Bronchial epithelial cell (primary cell): Measurements from ENCODE around the gene VDAC2. TPM values are rescaled to one million over a fixed set of nuclear protein-coding genes. Genes with fewer than 3 reads are reported as not detected.
"Not testable (repeated sequence)": the region's sequence is repeated elsewhere in the genome, so short reads cannot be mapped to it uniquely, and the experiment has no call there.

Experiments used
- DNase-seq: peaks from one replicate; pipeline ENCODE4 v3.0.0-alpha.2; 2010; ENCODE audit warnings: low read depth
- FAIRE-seq: peaks from 2 replicates; lab custom pipeline; 2011; peaks lifted over from hg19 to GRCh38; lab: Jason Lieb, UNC
- H3K27me3 ChIP-seq: 2 replicates; pipeline ENCODE4 v1.5.1; 2011; ENCODE audit warnings: low read length; ENCODE audit not compliant: control insufficient read depth, insufficient read depth
- H3K36me3 ChIP-seq: 2 replicates; pipeline ENCODE4 v1.5.1; 2011; ENCODE audit warnings: low read length; ENCODE audit not compliant: control insufficient read depth, insufficient read depth
- H3K4me3 ChIP-seq: 2 replicates; pipeline ENCODE4 v1.5.1; 2011; ENCODE audit warnings: mild to moderate bottlenecking, low read depth, low read length, control low read depth
- total RNA-seq: library from RNA; depleted of rRNA; stranded (reverse); fragments of >200 nt; gene quantifications from 2 replicates; pipeline ENCODE4 v1.2.1, GENCODE V29; 2014
- TF ChIP-seq, protein P1 (sequence below): IDR thresholded peaks from 2 replicates; pipeline ENCODE4 v1.5.1; 2011; ENCODE audit warnings: mild to moderate bottlenecking, moderate library complexity, low read length, control low read depth, inconsistent platforms; ENCODE audit not compliant: insufficient read depth, severe bottlenecking

Gene VDAC2
- total RNA-seq, 1 donor from 2014 or later = 270 TPM

DNA sequence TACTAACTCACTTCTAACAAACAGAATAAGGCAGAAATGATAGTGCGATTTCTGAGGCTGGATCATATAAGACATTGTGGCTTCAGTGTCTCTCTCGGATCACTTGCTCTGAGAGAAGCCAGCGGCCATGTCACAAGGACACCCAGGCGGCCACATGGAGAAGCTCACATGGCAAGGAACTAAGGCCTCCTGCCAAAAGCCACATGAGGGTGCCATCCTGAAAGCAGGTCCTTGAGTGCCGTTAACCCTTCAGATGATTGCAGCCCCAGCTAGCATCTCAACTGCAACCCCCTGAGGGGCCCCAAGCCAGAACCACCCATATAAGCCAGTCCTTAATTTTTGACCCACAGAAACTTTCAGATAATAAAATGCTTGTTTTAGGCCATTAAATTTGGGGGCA is 6.9 kb upstream of the VDAC2 start:
- Histone ChIP-seq H3K4me3 (no peak overlapping the region), H3K36me3 (no peaks in the 10 kb centered on the region), H3K27me3 (no peaks in the 10 kb centered on the region)
- TF ChIP-seq, protein P1, sequence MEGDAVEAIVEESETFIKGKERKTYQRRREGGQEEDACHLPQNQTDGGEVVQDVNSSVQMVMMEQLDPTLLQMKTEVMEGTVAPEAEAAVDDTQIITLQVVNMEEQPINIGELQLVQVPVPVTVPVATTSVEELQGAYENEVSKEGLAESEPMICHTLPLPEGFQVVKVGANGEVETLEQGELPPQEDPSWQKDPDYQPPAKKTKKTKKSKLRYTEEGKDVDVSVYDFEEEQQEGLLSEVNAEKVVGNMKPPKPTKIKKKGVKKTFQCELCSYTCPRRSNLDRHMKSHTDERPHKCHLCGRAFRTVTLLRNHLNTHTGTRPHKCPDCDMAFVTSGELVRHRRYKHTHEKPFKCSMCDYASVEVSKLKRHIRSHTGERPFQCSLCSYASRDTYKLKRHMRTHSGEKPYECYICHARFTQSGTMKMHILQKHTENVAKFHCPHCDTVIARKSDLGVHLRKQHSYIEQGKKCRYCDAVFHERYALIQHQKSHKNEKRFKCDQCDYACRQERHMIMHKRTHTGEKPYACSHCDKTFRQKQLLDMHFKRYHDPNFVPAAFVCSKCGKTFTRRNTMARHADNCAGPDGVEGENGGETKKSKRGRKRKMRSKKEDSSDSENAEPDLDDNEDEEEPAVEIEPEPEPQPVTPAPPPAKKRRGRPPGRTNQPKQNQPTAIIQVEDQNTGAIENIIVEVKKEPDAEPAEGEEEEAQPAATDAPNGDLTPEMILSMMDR = no peak
- DNase-seq = no peak
- no peak for FAIRE-seq

DNA sequence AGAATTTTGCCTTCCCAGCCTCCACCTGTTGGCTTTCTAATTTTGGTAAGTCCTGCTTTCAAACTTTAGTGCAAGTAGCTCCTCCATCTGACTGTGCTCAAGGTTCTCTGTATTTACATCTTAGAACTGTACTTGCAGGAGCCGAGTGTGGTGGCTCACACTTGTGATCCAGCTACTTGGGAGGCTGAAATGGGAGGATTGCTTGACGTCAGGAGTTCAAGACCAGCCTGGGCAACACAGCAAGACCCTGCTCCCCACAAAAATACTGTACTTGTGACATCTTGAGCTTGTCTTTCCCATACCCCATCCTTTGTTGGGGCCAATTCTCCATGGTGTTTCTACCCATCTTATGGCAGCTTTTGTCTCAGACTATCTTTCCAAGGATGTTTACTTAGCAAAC is 4.7 kb upstream of the VDAC2 start:
- Histone ChIP-seq H3K27me3 (no peaks in the 10 kb centered on the region), H3K4me3 (no peak overlapping the region), H3K36me3 (no peaks in the 10 kb centered on the region)
- no peak for DNase-seq
- FAIRE-seq = no peak
- TF ChIP-seq, protein P1 = no peak

DNA sequence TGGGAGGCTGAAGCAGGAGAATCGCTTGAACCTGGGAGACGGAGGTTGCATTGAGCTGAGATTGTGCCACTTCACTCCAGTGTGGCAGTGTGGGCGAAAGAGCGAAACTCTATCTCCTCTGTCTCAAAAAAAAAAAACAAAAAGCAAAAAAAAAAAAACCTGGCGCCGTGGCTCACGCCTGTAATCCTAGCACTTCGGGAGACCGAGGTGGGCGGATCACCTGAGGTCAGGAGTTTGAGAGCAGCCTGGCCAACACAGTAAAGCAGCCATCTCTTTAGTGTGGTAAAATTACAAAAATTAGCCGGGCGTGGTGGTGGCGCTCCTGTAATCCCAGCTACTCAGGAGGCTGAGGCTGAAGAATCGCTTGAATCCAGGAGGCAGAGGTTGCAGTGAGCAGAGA is 4.0 kb upstream of the VDAC2 start:
- not testable (repeated sequence) for H3K36me3 ChIP-seq, FAIRE-seq, DNase-seq, H3K27me3 ChIP-seq, H3K4me3 ChIP-seq

DNA sequence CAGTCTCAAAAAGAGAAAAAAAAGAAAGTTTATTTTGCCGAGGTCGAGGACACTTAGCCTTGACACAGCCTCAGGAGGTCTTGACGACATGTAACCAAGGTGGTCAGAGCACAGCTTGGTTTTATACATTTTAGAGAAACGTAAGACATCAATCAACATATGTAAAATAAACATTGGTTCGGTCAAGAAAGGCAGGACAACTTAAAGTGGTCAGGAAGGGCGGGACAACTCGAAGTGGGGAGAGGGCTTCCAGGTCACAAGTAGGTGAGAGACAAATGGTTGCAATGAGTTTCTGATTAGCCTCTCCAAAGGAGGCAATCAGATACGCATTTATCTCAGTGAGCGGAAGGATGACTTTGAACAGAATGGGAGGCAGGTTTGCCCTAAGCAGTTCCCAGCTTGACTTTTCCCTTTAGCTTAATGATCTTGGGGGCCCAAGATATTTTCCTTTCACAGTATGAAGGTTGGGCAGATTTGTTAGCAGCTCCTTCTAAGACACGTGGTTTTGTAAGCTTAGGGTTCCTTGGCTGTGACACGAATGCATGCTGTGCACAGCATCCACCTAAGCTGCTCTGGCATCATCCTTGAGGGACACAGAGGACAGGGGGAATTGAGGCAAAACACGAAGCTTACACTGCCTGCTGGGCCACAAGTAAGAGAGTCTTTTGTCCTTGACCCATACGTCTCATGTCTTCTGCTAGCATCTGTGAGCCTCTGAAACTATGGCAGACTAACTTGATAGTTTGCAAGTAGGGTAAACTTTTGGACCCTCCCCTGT is 3.3 kb upstream of the VDAC2 start:
- no peak for FAIRE-seq
- Histone ChIP-seq H3K36me3 (peaks cover under 1% of the 10 kb centered on the region), H3K4me3 (no peak overlapping the region), H3K27me3 (no peaks in the 10 kb centered on the region)
- TF ChIP-seq, protein P1 = no peak
- DNase-seq = no peak

DNA sequence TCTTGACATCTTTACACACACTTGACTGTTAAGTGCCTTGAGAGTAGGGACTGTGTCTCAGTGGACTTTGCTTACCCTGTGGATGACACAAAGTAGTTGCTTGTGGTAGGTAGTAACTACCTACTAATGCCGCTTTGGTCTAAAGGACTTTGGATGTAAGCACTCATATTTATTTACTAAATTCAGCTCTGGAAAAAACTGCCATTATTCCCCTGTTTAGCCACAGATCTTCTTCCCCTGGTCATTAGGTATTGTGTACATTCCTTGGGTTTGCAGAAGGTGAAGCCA is 2.8 kb upstream of the VDAC2 start:
- FAIRE-seq (no peak), DNase-seq (no peak)
- no peaks in the 10 kb centered on the region for H3K27me3 ChIP-seq
- peaks cover 3% of the 10 kb centered on the region for H3K36me3 ChIP-seq
- TF ChIP-seq, protein P1 = no peak
- no peak overlapping the region for H3K4me3 ChIP-seq

DNA sequence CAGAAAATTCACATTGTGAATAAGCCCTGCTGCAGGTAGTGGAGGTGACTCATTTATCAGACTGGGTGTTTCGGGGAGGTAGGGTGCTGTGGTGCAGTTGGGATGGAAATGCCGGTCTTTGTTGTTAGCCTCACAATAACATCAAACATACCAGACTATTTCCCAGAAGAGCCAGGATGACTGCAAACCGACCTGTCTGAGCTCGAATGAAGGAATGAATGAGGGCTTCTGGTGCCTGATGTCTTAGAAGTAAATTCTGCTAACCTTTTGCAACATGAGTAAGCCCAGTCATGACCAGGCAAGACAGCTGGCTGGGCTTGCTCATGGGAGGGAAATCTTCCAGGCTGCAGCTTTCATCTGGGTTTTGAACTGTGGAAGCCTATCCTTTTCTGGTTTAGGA is 2.4 kb upstream of the VDAC2 start:
- peak; percentile 99 for DNase-seq
- peak; percentile 76 for FAIRE-seq
- TF ChIP-seq, protein P1 = no peak
- no peak overlapping the region for H3K4me3 ChIP-seq
- no peaks in the 10 kb centered on the region for H3K27me3 ChIP-seq
- peaks cover 4% of the 10 kb centered on the region for H3K36me3 ChIP-seq
